K562 (cell line): ENCODE data around the gene PRXL2A. TPM values are rescaled to one million over a fixed set of nuclear protein-coding genes. Genes with fewer than 3 reads are reported as not detected.

Source experiments
- ATAC-seq: fragments of 200-7000 bp; cut with Tn5 transposase; 3 replicates; pipeline ENCODE4 v1.9.1; 2020; ENCODE audit warnings: moderate library complexity
- BruUV-seq: library from RNA; stranded (reverse); fragments of 400-500 nt; replicated peaks from 2 replicates; lab custom pipeline; 2021; lab: Mats Ljungman, UMichigan
- CTCF ChIA-PET: fragments of 300-600 bp; formaldehyde crosslinking; extraction: SDS; loops from one replicate; lab custom pipeline; 2021; ENCODE audit warnings: low intra/inter-chr PET ratio; lab: Yijun Ruan, JAX
- POLR2A ChIA-PET: fragments of 300-600, 350-650 bp; sonication (Branson Sonifier 250); formaldehyde crosslinking; extraction: SDS; loops from one replicate; lab custom pipeline; 2021; ENCODE audit warnings: antibody characterized with exemption, inconsistent platforms; lab: Yijun Ruan, JAX
- DNase-seq, 4 experiments: peaks; one replicate each; pipeline versions ENCODE4 v3.0.0 to v3.0.0-alpha.2; 2011 to 2018; ENCODE audit warnings: low spot score in 3 of 4, mixed read lengths in 3 of 4; ENCODE audit errors: extremely low read depth in 1 of 4
- FAIRE-seq: peaks from 2 replicates; lab custom pipeline; 2011; peaks lifted over from hg19 to GRCh38; lab: Jason Lieb, UNC
- H2AFZ ChIP-seq: 2 replicates; pipeline ENCODE4 v1.6.0; 2011; ENCODE audit warnings: low read depth, low read length, control low read depth, inconsistent platforms
- H3K27ac ChIP-seq: fragments of 200-600 bp; 3 replicates; pipeline ENCODE4 v1.8.0; 2011; ENCODE audit warnings: low read depth, mild to moderate bottlenecking, control low read depth, inconsistent platforms, low read length, moderate library complexity, mixed read lengths; ENCODE audit errors: extremely low read depth
- H3K27me3 ChIP-seq, 2 experiments: fragments of 300-600 bp in 1 of 2; 2 replicates in 1 of 2; 3 replicates in 1 of 2; pipeline versions ENCODE4 v1.6.0 to v1.8.0; 2011; ENCODE audit warnings: inconsistent platforms in 2 of 2, low read length in 2 of 2, mild to moderate bottlenecking in 1 of 2, mixed read lengths in 1 of 2, moderate library complexity in 1 of 2; ENCODE audit not compliant: control insufficient read depth in 2 of 2, insufficient read depth in 2 of 2
- H3K36me3 ChIP-seq: fragments of 300-600 bp; 3 replicates; pipeline ENCODE4 v1.8.0; 2011; ENCODE audit warnings: mild to moderate bottlenecking, low read length, inconsistent platforms; ENCODE audit not compliant: control insufficient read depth, insufficient read depth
- H3K4me1 ChIP-seq, 2 experiments: fragments of 200-600 bp in 1 of 2; replicated peaks in 1 of 2; 2 replicates in 1 of 2; 3 replicates in 1 of 2; pipeline versions ENCODE4 v1.5.1 to v1.8.0; 2011; ENCODE audit warnings: inconsistent platforms in 2 of 2, low read length in 2 of 2, mild to moderate bottlenecking in 1 of 2, mixed read lengths in 1 of 2, moderate library complexity in 1 of 2; ENCODE audit not compliant: control insufficient read depth in 2 of 2, insufficient read depth in 2 of 2
- H3K4me2 ChIP-seq: 2 replicates; pipeline ENCODE4 v1.6.1; 2011; ENCODE audit warnings: low read length, control low read depth, inconsistent platforms, mixed read lengths; ENCODE audit not compliant: insufficient read depth
- H3K4me3 ChIP-seq: fragments of 200-600 bp; sonication (generic), shearing (Covaris generic); 2 replicates; pipeline ENCODE4 v1.5.1; 2016; ENCODE audit warnings: control low read depth, inconsistent platforms
- H3K79me2 ChIP-seq: fragments of 200-600 bp; 3 replicates; pipeline ENCODE4 v1.8.0; 2011; ENCODE audit warnings: low read length, inconsistent platforms; ENCODE audit not compliant: control insufficient read depth, insufficient read depth
- H3K9ac ChIP-seq, 2 experiments: 2 replicates each; pipeline versions ENCODE4 v1.6.0 to v1.6.1; 2011; ENCODE audit warnings: low read depth in 2 of 2, low read length in 2 of 2, control low read depth in 1 of 2, inconsistent platforms in 1 of 2, mild to moderate bottlenecking in 1 of 2, mixed read lengths in 1 of 2; ENCODE audit not compliant: insufficient read depth in 1 of 2
- H3K9me1 ChIP-seq: one replicate; pipeline ENCODE4 v1.6.0; 2011; ENCODE audit warnings: inconsistent platforms, mild to moderate bottlenecking, low read length, moderate library complexity; ENCODE audit not compliant: control insufficient read depth, insufficient read depth
- H3K9me3 ChIP-seq: replicated peaks from 2 replicates; pipeline ENCODE4 v1.5.1; 2011; ENCODE audit warnings: low read depth, low read length, inconsistent platforms; ENCODE audit not compliant: control insufficient read depth, insufficient read depth
- H4K20me1 ChIP-seq: replicated peaks from 2 replicates; pipeline ENCODE4 v1.6.1; 2011; ENCODE audit warnings: low read length, inconsistent platforms, mixed read lengths; ENCODE audit not compliant: control insufficient read depth, insufficient read depth
- CBX8 ChIP-seq: fragments of 200-600 bp; sonication (generic); IDR thresholded peaks from 2 replicates; pipeline ENCODE4 v1.6.1; 2012; ENCODE audit warnings: borderline replicate concordance, mixed run types, low read depth, mild to moderate bottlenecking, moderate library complexity, mixed read lengths, low read length, control low read depth, inconsistent platforms; ENCODE audit not compliant: poor library complexity, severe bottlenecking; ENCODE audit errors: extremely low read depth
- FOSL1 ChIP-seq: fragments of 200-800 bp; sonication (Bioruptor generic); conservative IDR thresholded peaks from 2 replicates; pipeline ENCODE4 v1.6.1; 2016; ENCODE audit warnings: missing genetic modification characterization, missing compliant biosample characterization
- HDAC2 ChIP-seq: fragments of 450-650 bp; IDR thresholded peaks from 2 replicates; pipeline ENCODE4 v1.6.1; 2016; ENCODE audit warnings: mild to moderate bottlenecking
- SP2 ChIP-seq: IDR thresholded peaks from 2 replicates; pipeline ENCODE4 v1.6.1; 2011; ENCODE audit warnings: mild to moderate bottlenecking, low read depth, low read length, moderate library complexity; ENCODE audit not compliant: poor library complexity, severe bottlenecking; ENCODE audit errors: extremely low read depth
- WGBS: fragments of 100-300 bp; shearing (Covaris generic); methylation state at CpG from one replicate; pipeline ENCODE4 v1.1.6; 2016; ENCODE audit warnings: low coverage, mixed read lengths; ENCODE audit not compliant: insufficient coverage; ENCODE audit errors: missing lambda C conversion rate; 5-methylcytosine and 5-hydroxymethylcytosine counted together
- in situ Hi-C: fragments of 300-500 bp; cut with MboI; formaldehyde crosslinking; loops from 4 replicates; pipeline ENCODE4 v1.15.0; 2018; ENCODE audit warnings: inconsistent platforms, mixed read lengths
- intact Hi-C: fragments of 100-400 bp; cut with micrococcal nuclease; formaldehyde crosslinking; loops from 2 replicates; pipeline ENCODE4 v1.14.2; 2022
- polyA plus RNA-seq, 8 experiments: library from polyadenylated mRNA; depleted of rRNA in 4 of 8; stranded (reverse) in 5 of 8; unstranded in 3 of 8; fragments of >200 nt; fragmentation: Nextera tagmentation in 2 of 8; fragmentation: Illumina TruSeq in 1 of 8; extraction: Ambion mirVana in 2 of 8; extraction: Trizol in 1 of 8; gene quantifications; 2 replicates each; pipeline versions ENCODE4 v1.2.1 to v1.2.3, GENCODE V29; 2011 to 2014; ENCODE audit warnings: inconsistent platforms in 1 of 8, missing spikeins in 1 of 8
- total RNA-seq, 7 experiments: library from RNA; depleted of rRNA in 6 of 7; stranded (reverse); fragments of >200 nt in 6 of 7; fragmentation: Illumina TruSeq in 2 of 7; extraction: Trizol in 2 of 7; gene quantifications; 2 replicates each; pipeline versions ENCODE4 v1.2.1 to v1.2.3, GENCODE V29; 2011 to 2021; ENCODE audit warnings: low replicate concordance in 1 of 7
- TF ChIP-seq, protein P1 (sequence below): fragments of 450-650 bp; IDR thresholded peaks from 2 replicates; pipeline ENCODE4 v1.6.1; 2018; ENCODE audit not compliant: partially characterized antibody

PRXL2A gene
- total and polyA plus RNA-seq, 9 of the 15 experiments (the other 6 are each of a cell fraction or from before 2014, with no cell fraction given), result 0.14 to 1.2 (median 0.75) TPM

DNA sequence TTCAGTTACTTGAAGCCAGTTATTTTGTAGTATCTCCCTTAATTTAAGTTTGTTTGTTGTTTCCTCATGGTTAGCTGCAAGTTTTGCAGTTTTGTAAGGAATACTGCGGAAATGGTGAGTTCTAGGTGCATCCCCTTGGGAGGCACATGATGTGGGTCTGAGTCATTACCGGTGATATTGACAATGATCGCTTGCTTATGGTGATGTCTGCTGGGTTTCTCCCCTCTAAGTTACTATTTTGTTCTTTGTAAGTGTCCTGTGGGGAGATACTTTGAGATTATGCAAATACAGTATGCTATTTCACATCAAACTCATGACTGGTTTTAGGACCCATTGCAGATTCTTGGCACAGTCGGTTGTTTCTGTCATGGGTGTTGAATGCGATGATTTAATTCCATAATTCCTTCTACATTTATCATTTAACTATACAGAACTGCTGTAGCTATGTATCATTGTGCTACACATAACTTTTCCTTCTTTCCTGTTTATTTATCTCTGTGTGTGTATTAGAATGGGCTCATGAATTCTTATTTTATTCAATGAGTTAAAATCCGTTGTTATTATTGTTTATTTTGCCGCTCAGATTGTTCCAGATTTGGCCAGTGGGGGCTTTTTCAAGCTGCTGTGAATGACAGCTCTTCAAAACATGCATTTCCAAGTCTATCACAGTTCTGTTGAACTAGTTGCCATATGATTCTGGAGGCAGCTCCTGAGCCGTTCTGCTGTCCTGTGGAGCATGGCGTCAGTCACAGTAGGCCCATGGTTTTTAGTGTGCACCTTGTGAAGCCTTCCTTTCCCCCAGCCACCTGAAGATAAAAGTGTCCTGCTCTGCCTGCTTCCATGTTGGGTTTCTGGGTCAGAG lies 64.1 kb downstream of the PRXL2A start (continued):
- TF ChIP-seq FOSL1 (tag), result peak; percentile 86

DNA sequence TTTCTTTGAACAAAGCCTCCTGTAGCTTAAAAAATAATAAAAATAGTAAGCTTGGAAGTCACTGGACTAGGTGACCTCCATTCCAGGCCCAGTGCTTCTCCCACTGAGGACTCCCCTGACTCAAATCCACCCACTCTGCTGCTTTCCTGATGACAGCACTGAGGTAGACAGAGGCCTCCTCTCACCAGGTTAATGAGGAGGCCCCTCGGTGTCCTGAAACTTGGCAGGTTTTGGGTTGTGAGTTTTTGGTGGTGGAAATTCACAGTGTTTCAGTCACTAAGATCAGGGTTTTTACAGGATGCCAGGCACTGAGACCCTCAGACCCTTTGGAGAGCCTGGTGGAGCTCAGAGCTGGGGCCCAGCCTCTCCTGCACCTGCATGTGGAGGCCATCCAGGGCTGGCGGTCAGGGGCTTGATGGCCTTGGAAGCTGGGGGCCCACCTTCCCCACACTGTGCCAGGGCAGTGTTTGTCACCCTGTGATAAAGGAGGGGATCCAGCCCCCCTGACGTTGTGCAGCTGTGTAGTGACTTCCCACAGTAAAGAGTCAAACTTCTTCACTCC lies 64.8 kb downstream of the PRXL2A start:
- Histone ChIP-seq H3K27me3 (no peaks in the 10 kb centered on the region), H2AFZ (no peak overlapping the region), H3K9ac (peak overlapping the region in 1 of 2 experiments; percentile 82; a peak in 2 of 4 replicates), H3K36me3 (peaks cover 71% of the 10 kb centered on the region), H3K27ac (no peak overlapping the region), H4K20me1 (0 out of 2 replicates have a peak, but pooled peaks cover 7% of the 10 kb centered on the region), H3K4me2 (no peak overlapping the region), H3K9me1 (no peaks in the 10 kb centered on the region), H3K4me1 (peaks cover 17 to 23% of the 10 kb centered on the region in 2 experiments), H3K79me2 (peaks cover 96% of the 10 kb centered on the region), H3K9me3 (no peaks in the 10 kb centered on the region), H3K4me3 (no peak overlapping the region)
- DNase-seq (no peak), FAIRE-seq (no peak), ATAC-seq (no peak)
- 81% methylated on average over 3 of the region's 3 CpGs for WGBS
- in situ Hi-C loops (no loop called here), intact Hi-C loops (no loop called here)
- TF ChIP-seq SP2, result no peak
- TF ChIP-seq, protein P1, sequence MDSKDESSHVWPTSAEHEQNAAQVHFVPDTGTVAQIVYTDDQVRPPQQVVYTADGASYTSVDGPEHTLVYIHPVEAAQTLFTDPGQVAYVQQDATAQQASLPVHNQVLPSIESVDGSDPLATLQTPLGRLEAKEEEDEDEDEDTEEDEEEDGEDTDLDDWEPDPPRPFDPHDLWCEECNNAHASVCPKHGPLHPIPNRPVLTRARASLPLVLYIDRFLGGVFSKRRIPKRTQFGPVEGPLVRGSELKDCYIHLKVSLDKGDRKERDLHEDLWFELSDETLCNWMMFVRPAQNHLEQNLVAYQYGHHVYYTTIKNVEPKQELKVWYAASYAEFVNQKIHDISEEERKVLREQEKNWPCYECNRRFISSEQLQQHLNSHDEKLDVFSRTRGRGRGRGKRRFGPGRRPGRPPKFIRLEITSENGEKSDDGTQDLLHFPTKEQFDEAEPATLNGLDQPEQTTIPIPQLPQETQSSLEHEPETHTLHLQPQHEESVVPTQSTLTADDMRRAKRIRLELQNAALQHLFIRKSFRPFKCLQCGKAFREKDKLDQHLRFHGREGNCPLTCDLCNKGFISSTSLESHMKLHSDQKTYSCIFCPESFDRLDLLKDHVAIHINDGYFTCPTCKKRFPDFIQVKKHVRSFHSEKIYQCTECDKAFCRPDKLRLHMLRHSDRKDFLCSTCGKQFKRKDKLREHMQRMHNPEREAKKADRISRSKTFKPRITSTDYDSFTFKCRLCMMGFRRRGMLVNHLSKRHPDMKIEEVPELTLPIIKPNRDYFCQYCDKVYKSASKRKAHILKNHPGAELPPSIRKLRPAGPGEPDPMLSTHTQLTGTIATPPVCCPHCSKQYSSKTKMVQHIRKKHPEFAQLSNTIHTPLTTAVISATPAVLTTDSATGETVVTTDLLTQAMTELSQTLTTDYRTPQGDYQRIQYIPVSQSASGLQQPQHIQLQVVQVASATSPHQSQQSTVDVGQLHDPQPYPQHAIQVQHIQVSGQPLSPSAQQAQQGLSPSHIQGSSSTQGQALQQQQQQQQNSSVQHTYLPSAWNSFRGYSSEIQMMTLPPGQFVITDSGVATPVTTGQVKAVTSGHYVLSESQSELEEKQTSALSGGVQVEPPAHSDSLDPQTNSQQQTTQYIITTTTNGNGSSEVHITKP, result no peak
- no peak for TF ChIP-seq CBX8
- no peak for TF ChIP-seq HDAC2
- POLR2A ChIA-PET, result interaction anchor here (0.8 to 1.8 kb wide), 4 partner anchors 9 to 50 kb away, joined by 3 to 5 read pairs (median 4); no protein-coding TSS in a partner anchor
- no TSS peak for BruUV-seq
- CTCF ChIA-PET, result no interaction called here
